Endothelial cell of umbilical vein (primary cell): ENCODE results near the gene TMEM8B. TPM values are rescaled to one million over a fixed set of nuclear protein-coding genes. Genes with fewer than 3 reads are reported as not detected.

Experiments
- BruUV-seq: library from RNA; stranded (reverse); fragments of 400-500 nt; replicated peaks from 2 replicates; lab custom pipeline; 2021; lab: Mats Ljungman, UMichigan
- CTCF ChIA-PET: fragments of 300-600, 350-600 bp; sonication (Branson Sonifier 250); formaldehyde crosslinking; loops from one replicate; lab custom pipeline; 2021; ENCODE audit warnings: antibody characterized with exemption, inconsistent platforms; lab: Charles Lee
- POLR2A ChIA-PET: fragments of 300-600, 350-600 bp; sonication (Branson Sonifier 250); formaldehyde crosslinking; loops from one replicate; lab custom pipeline; 2021; ENCODE audit warnings: antibody characterized with exemption, inconsistent platforms; lab: Charles Lee
- DNase-seq: peaks from one replicate; pipeline ENCODE4 v3.0.0-alpha.2; 2011; ENCODE audit warnings: low read depth, low spot score
- FAIRE-seq: peaks from 2 replicates; lab custom pipeline; 2011; peaks lifted over from hg19 to GRCh38; lab: Jason Lieb, UNC
- H2AFZ ChIP-seq: 2 replicates; pipeline ENCODE4 v1.6.0; 2012; ENCODE audit warnings: low read depth, low read length, control low read depth, inconsistent platforms
- H3K27ac ChIP-seq: 2 replicates; pipeline ENCODE4 v1.5.1; 2011; ENCODE audit warnings: low read depth, mild to moderate bottlenecking, control low read depth, low read length, moderate library complexity; ENCODE audit not compliant: insufficient read depth
- H3K27me3 ChIP-seq, 2 experiments: 2 replicates each; pipeline versions ENCODE4 v1.6.0 to v1.6.1; 2011; ENCODE audit warnings: low read length in 2 of 2, mixed read lengths in 1 of 2; ENCODE audit not compliant: control insufficient read depth in 2 of 2, insufficient read depth in 2 of 2
- H3K36me3 ChIP-seq, 2 experiments: 2 replicates in 1 of 2; 3 replicates in 1 of 2; pipeline ENCODE4 v1.5.1; 2011; ENCODE audit warnings: low read length in 2 of 2, mild to moderate bottlenecking in 1 of 2, moderate library complexity in 1 of 2; ENCODE audit not compliant: control insufficient read depth in 2 of 2, insufficient read depth in 2 of 2; ENCODE audit errors: extremely low read depth in 1 of 2
- H3K4me1 ChIP-seq: 3 replicates; pipeline ENCODE4 v1.5.1; 2011; ENCODE audit warnings: mild to moderate bottlenecking, low read length; ENCODE audit not compliant: control insufficient read depth, insufficient read depth; ENCODE audit errors: extremely low read depth
- H3K4me2 ChIP-seq: 2 replicates; pipeline ENCODE4 v1.6.1; 2011; ENCODE audit warnings: low read length, control low read depth, mixed read lengths; ENCODE audit not compliant: insufficient read depth
- H3K4me3 ChIP-seq, 3 experiments: fragments of 200-600 bp in 1 of 3; sonication (generic), shearing (Covaris generic) in 1 of 3; replicated peaks in 1 of 3; 2 replicates each; pipeline ENCODE4 v1.5.1; 2011 to 2016; ENCODE audit warnings: control low read depth in 3 of 3, low read length in 3 of 3, mild to moderate bottlenecking in 2 of 3, inconsistent platforms in 1 of 3, low read depth in 1 of 3, moderate library complexity in 1 of 3; ENCODE audit not compliant: insufficient read depth in 1 of 3
- H3K79me2 ChIP-seq: 2 replicates; pipeline ENCODE4 v1.6.0; 2012; ENCODE audit warnings: low read length, inconsistent platforms; ENCODE audit not compliant: control insufficient read depth, insufficient read depth
- H3K9ac ChIP-seq: replicated peaks from 2 replicates; pipeline ENCODE3; 2011; ENCODE audit warnings: low read length, control low read depth; ENCODE audit not compliant: insufficient read depth; ENCODE audit errors: extremely low read depth
- H3K9me1 ChIP-seq: replicated peaks from 3 replicates; pipeline ENCODE4 v1.6.0; 2011; ENCODE audit warnings: mild to moderate bottlenecking, low read length; ENCODE audit not compliant: control insufficient read depth, insufficient read depth; ENCODE audit errors: extremely low read depth
- H3K9me3 ChIP-seq: replicated peaks from 2 replicates; pipeline ENCODE4 v1.5.1; 2012; ENCODE audit warnings: low read length, inconsistent platforms; ENCODE audit not compliant: control insufficient read depth, insufficient read depth
- H4K20me1 ChIP-seq: replicated peaks from 2 replicates; pipeline ENCODE3; 2011; ENCODE audit warnings: mild to moderate bottlenecking, low read length; ENCODE audit not compliant: control insufficient read depth, insufficient read depth; ENCODE audit errors: extremely low read depth
- EZH2 ChIP-seq: IDR thresholded peaks from 2 replicates; pipeline ENCODE4 v1.6.1; 2012; ENCODE audit warnings: borderline replicate concordance, low read depth, mild to moderate bottlenecking, moderate library complexity, low read length, inconsistent platforms; ENCODE audit not compliant: severe bottlenecking
- FOS ChIP-seq: IDR thresholded peaks from 2 replicates; pipeline ENCODE4 v1.6.1; 2011; ENCODE audit warnings: mild to moderate bottlenecking, low read length, moderate library complexity, borderline replicate concordance; ENCODE audit not compliant: insufficient read depth
- GATA2 ChIP-seq: IDR thresholded peaks from 2 replicates; pipeline ENCODE4 v1.7.0; 2011; ENCODE audit warnings: low read depth, mild to moderate bottlenecking, moderate library complexity, mixed read lengths, low read length; ENCODE audit not compliant: insufficient read length, insufficient read depth
- JUN ChIP-seq: IDR thresholded peaks from 2 replicates; pipeline ENCODE4 v1.6.1; 2011; ENCODE audit warnings: borderline replicate concordance, low read depth; ENCODE audit not compliant: insufficient read length, insufficient read depth
- MYC ChIP-seq: IDR thresholded peaks from one replicate; pipeline ENCODE4 v1.6.1; 2011; ENCODE audit warnings: mild to moderate bottlenecking, low read depth, low read length
- POLR2A ChIP-seq: IDR thresholded peaks from 2 replicates; pipeline ENCODE4 v1.6.1; 2012; ENCODE audit warnings: low read depth, mild to moderate bottlenecking, control low read depth, low read length
- POLR2AphosphoS5 ChIP-seq: IDR thresholded peaks from 2 replicates; pipeline ENCODE4 v1.6.1; 2012; ENCODE audit warnings: low read depth, mild to moderate bottlenecking, control low read depth, low read length, moderate library complexity; ENCODE audit not compliant: insufficient read depth
- dilution Hi-C: fragments of 300-500 bp; cut with MboI; formaldehyde crosslinking; loops from one replicate; pipeline ENCODE4 v1.15.0; 2019; ENCODE audit warnings: low sequenced_read_pairs; ENCODE audit not compliant: extremely low pct_ligation_motif_present
- intact Hi-C: fragments of 100-400 bp; cut with micrococcal nuclease; formaldehyde crosslinking; loops from one replicate; pipeline ENCODE4 v1.10.0; 2022
- polyA plus RNA-seq, 4 experiments: library from polyadenylated mRNA; depleted of rRNA in 3 of 4; stranded (reverse) in 3 of 4; unstranded in 1 of 4; fragments of >200 nt; gene quantifications; 2 replicates each; pipeline versions ENCODE4 v1.2.1 to v1.2.3, GENCODE V29; 2011 to 2012; ENCODE audit warnings: missing spikeins in 1 of 4
- total RNA-seq: library from RNA; stranded (reverse); gene quantifications from 2 replicates; pipeline ENCODE4 v1.2.3, GENCODE V29; 2021
- TF ChIP-seq, protein P1 (sequence below), 2 donors: IDR thresholded peaks; 1 replicate in 1 of 2; 2 replicates in 1 of 2; pipeline ENCODE4 v1.5.1; 2011; ENCODE audit warnings: low read length in 2 of 2, mild to moderate bottlenecking in 2 of 2, moderate library complexity in 2 of 2, control low read depth in 1 of 2, inconsistent platforms in 1 of 2, low read depth in 1 of 2; ENCODE audit not compliant: insufficient read depth in 1 of 2; ENCODE audit errors: extremely low read depth in 1 of 2
- TF ChIP-seq, protein P2 (sequence below): IDR thresholded peaks from 2 replicates; pipeline ENCODE4 v1.6.1; 2011; ENCODE audit not compliant: insufficient read depth, insufficient read length

The TMEM8B gene
- total and polyA plus RNA-seq, 2 donors (not counting 3 experiments of a cell fraction or from before 2014, with no cell fraction given): 2.5 to 3.6 TPM

DNA sequence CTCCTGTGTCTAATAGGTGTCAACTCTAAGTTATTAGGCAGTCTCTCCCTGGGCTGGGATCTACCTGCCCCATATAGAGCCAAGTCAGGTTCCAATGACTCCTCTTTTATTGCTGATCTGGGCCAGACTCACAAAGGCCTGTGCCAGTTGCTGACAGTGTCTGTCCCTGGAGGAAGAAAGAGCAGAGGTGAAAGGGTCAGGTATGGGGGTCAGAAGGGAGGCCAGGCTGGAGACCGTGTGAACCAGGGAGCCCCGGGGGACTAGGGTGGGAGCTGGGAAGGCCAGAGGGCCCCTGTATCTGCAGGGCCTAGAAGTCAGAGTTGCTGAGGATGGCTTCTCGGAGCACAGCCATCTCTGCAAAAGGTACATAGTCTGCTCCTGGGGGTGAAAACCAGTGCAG, 10.7 kb upstream of the TMEM8B start:
- POLR2A ChIA-PET: no interaction called here

DNA sequence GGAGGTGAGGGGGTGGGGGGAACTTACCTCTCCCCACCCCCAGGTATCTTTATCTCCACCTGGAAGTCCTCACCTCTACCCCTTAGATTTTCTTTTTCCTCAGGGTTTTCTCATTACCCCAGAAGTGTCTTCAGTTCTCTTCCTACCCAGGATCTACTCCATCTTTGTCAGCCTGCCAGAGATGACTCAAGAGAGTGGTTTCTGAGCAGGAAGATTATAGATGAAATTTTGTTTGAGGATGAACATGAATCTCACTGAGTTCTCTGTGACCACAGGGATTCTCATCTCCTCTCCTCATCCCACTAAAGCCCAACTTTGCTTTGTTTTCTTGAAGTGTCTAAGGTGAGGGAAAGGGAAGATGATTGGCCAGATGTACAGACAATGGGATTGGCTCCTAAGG, 9.0 kb upstream of the TMEM8B start:
- no peaks in the 10 kb centered on the region for H4K20me1 ChIP-seq
- CTCF ChIA-PET: interaction anchor here (1.0 to 2.6 kb wide), 2 partner anchors 30 to 84 kb away, joined by 4 to 10 read pairs; no protein-coding TSS in a partner anchor
- H3K9ac ChIP-seq: no peak overlapping the region
- peaks cover 0 to 2% of the 10 kb centered on the region in 2 experiments for H3K27me3 ChIP-seq
- H3K4me2 ChIP-seq: no peak overlapping the region
- H3K9me1 ChIP-seq: no peaks in the 10 kb centered on the region
- H3K79me2 ChIP-seq: no peaks in the 10 kb centered on the region
- dilution Hi-C loops (no loop called here), intact Hi-C loops (no loop called here)
- H3K9me3 ChIP-seq: no peaks in the 10 kb centered on the region
- H2AFZ ChIP-seq: no peak overlapping the region
- H3K36me3 ChIP-seq: no peaks in the 10 kb centered on the region
- H3K4me3 ChIP-seq: no peak overlapping the region
- TF ChIP-seq, protein P1, sequence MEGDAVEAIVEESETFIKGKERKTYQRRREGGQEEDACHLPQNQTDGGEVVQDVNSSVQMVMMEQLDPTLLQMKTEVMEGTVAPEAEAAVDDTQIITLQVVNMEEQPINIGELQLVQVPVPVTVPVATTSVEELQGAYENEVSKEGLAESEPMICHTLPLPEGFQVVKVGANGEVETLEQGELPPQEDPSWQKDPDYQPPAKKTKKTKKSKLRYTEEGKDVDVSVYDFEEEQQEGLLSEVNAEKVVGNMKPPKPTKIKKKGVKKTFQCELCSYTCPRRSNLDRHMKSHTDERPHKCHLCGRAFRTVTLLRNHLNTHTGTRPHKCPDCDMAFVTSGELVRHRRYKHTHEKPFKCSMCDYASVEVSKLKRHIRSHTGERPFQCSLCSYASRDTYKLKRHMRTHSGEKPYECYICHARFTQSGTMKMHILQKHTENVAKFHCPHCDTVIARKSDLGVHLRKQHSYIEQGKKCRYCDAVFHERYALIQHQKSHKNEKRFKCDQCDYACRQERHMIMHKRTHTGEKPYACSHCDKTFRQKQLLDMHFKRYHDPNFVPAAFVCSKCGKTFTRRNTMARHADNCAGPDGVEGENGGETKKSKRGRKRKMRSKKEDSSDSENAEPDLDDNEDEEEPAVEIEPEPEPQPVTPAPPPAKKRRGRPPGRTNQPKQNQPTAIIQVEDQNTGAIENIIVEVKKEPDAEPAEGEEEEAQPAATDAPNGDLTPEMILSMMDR (IDR thresholded peaks at IDR 0.05; ENCODE audit: extremely low read depth in 1 of 2, insufficient read depth in 1 of 2, low read depth in 1 of 2, low read length in 2 of 2): no peak
- TF ChIP-seq POLR2AphosphoS5 (no peak), JUN (no peak), POLR2A (no peak), MYC (no peak), GATA2 (no peak), FOS (no peak), EZH2 (no peak)
- TF ChIP-seq, protein P2, sequence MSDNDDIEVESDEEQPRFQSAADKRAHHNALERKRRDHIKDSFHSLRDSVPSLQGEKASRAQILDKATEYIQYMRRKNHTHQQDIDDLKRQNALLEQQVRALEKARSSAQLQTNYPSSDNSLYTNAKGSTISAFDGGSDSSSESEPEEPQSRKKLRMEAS: no peak
- H3K27ac ChIP-seq: no peak overlapping the region
- no peak for DNase-seq
- POLR2A ChIA-PET: no interaction called here
- no TSS peak for BruUV-seq
- no peak for FAIRE-seq
- H3K4me1 ChIP-seq: no peaks in the 10 kb centered on the region

More for the DNA sequence above, 10.7 kb upstream of the TMEM8B start:
- Histone ChIP-seq H4K20me1 (no peaks in the 10 kb centered on the region), H3K4me3 (no peak overlapping the region), H3K79me2 (no peaks in the 10 kb centered on the region), H3K4me2 (no peak overlapping the region), H3K9me3 (no peaks in the 10 kb centered on the region), H3K36me3 (no peaks in the 10 kb centered on the region), H3K9me1 (no peaks in the 10 kb centered on the region), H3K9ac (no peak overlapping the region), H3K27me3 (peaks cover 0 to 2% of the 10 kb centered on the region in 2 experiments), H2AFZ (no peak overlapping the region), H3K4me1 (peaks cover 8% of the 10 kb centered on the region), H3K27ac (no peak overlapping the region)
- no peak for TF ChIP-seq FOS
- no peak for TF ChIP-seq POLR2A
- TF ChIP-seq GATA2: no peak
- CTCF ChIA-PET: interaction anchor here (0.8 kb wide), 1 partner anchor 28 kb away, joined by 3 read pairs; no protein-coding TSS in a partner anchor
- intact Hi-C loops (no loop called here), dilution Hi-C loops (no loop called here)
- DNase-seq: no peak
- BruUV-seq: no TSS peak
- no peak for FAIRE-seq
